Ramos (cell line): ENCODE results near the gene IGSF1.

Experiments used
- in situ Hi-C: fragments of 300-500 bp; cut with MboI; formaldehyde crosslinking; loops from one replicate; pipeline ENCODE4 v1.14.3; 2022; ENCODE audit warnings: low sequenced_read_pairs; ENCODE audit not compliant: unreplicated experiment

IGSF1 gene

GRCh38 chrX:131288738-131289511 is at the start of gene IGSF1:
TSS of gene IGSF1 (minus strand) at chrX:131289306. CDS start at chrX:131286674, 2,632 bp downstream.
- in situ Hi-C loops = no loop called here

GRCh38 chrX:131332331-131332730 is 43.2 kb upstream of the IGSF1 start:
- in situ Hi-C loops = no loop called here

DNA sequence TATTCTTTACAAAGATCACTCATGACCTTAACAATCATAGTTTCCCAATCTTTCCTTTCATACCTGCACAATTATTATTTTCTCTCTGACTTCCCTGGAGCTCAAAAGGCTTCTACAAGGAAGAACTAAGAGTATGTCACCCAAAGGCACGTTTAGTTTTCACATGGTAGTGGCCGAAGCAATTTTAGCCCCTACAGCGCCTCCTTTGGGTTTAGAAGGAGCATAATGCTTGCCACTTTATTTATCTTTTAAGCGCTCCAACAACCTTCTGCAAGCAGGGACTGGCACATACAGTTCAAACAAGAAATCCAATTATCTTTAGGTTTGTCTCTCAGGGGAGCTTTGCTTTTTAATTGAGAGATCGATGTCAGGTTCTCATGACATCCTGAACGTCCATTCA is 42.0 kb upstream of the IGSF1 start:
- in situ Hi-C loops = no loop called here

GRCh38 chrX:131330735-131331134 is 41.6 kb upstream of the IGSF1 start:
- in situ Hi-C loops = no loop called here

DNA sequence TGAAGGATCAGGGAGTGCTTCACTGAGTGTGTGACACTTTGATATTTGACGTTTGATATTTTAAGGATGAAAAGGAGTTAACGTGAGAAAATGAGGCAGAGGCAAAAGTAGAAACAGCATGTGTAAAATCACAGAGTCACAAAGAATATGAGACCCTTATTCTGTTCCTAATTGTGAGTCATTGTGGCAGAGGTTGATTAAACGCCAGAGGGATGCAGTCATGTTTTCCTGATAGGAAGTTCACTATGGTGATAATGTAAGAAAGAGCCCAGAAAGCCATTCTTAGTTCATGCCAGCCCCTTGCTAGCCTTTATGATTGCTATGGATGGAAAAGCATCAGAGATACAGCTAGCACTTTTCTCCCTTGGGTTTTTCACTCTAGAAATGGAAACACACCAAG is 33.5 kb upstream of the IGSF1 start:
- in situ Hi-C loops = no loop called here

GRCh38 chrX:131317326-131317725 is 28.2 kb upstream of the IGSF1 start:
- in situ Hi-C loops = no loop called here

DNA sequence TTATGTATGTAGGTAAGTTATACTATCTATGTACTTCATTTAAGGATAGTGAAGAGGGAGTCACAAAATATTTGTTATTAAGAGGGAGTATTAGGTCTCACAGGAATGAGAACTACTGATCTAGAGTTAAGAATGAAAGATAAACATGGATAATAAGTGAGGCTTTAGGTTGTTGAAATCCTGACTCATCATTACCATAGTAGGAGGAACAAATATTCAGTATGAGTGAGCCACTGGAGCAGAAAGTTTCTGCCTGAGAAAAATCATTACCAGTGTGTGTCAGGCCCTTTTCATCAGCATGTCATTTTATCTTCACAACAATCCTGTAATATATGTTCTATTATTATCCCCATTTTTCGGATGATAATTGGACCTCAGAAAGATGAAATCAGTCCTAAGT is 27.2 kb upstream of the IGSF1 start:
- in situ Hi-C loops = no loop called here

- in situ Hi-C loops = no loop called here
Measured at GRCh38 chrX:131308980-131309379, 19.9 kb upstream of the IGSF1 start.

GRCh38 chrX:131306601-131307000 is 17.5 kb upstream of the IGSF1 start:
- in situ Hi-C loops = no loop called here

DNA sequence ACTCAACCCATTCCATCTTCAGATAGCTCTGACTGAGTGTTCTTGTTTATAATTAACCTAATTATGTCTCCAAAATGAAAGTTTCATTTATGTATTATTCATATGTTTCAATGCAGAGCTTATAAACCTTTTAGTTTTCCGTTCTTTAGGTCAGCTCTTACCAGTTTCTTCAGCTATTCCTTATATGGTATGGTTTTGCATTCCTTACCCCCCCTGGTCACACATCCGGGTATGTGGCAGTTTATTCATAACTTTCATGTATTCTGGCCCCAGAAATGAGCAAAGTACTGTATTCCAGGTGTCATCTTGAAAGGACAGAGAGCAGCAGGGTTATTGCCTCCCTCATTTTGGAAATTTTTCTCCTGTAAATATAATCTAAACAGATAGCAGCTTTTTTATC is 16.8 kb upstream of the IGSF1 start:
- in situ Hi-C loops = no loop called here

- in situ Hi-C loops = no loop called here
Measured at GRCh38 chrX:131302701-131303100, 13.6 kb upstream of the IGSF1 start.

- in situ Hi-C loops = no loop called here
Measured at GRCh38 chrX:131301155-131301554, 12.0 kb upstream of the IGSF1 start.

DNA sequence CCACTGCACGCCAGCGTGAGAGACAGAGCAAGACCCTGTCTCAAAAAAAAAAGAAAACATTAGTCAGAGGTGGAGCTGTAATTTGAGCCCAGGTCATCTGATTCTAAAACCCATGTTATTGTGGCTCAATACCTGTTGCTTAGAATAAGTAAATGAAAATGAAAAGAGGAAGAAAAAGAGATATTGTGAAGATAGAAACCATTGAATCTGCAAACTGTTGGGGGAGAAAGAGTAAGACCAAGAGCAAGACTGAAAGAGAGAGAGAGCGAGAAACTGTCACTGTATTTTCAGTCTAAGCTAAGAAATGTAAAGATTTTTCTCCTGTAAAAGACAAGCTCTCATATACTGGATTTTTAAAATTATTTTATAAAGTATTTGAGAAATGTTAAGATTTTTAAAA is 9.7 kb upstream of the IGSF1 start:
- in situ Hi-C loops = no loop called here

- in situ Hi-C loops = no loop called here
Measured at GRCh38 chrX:131298036-131298435, 8.9 kb upstream of the IGSF1 start.

GRCh38 chrX:131289527-131289926 is 421 bp upstream of the IGSF1 start:
- in situ Hi-C loops = no loop called here

DNA sequence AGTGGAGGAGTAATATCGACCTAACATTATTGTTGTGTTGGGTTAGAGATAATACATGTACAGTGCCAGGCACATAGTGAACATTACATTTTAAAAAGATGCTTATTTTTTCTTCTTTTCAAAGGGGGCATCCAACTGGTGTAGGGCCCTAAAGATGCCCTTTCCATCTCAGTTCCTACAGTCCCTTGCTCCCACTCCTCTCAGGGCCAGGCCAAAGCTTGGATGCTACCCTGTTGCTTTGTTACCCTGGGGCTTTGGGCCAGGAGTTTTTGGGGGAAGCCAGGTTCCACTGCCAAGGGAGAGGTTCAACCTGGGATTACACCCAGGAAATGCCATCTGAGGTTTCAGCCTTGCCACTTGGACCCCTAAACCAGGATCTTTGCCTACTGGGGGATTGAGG is 918 bp downstream of the IGSF1 start:
- in situ Hi-C loops = no loop called here

DNA sequence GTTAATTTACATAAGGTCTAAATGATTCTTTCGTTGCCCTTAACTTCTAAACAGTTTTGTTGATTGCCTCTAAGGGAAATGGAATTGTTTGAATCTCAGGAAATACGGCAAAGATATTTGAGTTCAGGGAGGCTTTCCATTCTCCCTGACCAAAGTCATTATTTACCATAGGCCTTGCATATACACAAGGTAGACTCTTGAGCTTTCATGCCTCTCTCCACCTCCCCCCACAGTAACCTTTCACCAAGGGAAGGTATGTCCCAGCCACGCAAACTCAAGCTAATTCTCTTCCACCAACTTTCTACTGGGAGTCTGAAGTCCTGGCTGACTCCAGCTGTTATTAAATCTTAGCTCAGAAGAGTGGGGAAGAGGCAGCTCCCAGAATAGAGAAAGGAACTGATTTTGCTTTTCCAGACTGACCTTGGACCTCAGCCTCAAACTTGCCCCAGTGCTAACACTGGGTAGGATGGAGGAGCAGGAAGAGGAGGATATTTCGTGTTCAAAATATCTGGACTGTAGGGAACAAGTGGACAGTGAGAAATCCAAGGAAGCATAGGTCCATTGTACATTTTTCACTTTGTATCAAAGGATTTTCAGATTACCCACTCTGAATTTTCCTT is 1.4 kb downstream of the IGSF1 start:
- in situ Hi-C loops = no loop called here

GRCh38 chrX:131279617-131280016 is 9.5 kb downstream of the IGSF1 start:
- in situ Hi-C loops = no loop called here

DNA sequence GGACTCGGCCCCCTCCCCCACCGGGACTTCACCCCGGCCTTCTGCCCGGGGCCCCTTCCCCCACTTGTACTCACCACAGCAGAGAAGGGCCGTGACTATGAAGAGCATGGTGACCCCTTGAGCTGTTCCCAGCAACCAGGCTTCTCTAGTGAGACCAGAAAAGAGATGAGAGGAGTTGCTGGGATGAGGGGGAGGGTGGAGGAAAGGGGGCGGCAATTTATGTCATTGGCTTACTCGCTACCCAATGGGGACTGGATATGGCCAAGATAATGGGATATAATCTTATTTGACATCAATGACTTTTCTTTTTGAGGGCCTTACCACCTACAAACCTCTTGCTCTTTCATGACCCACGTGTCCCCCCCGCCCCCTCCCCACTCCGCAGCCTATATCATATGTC is 9.9 kb downstream of the IGSF1 start:
- in situ Hi-C loops = no loop called here

GRCh38 chrX:131277543-131278136 is 11.5 kb downstream of the IGSF1 start:
- in situ Hi-C loops = no loop called here

DNA sequence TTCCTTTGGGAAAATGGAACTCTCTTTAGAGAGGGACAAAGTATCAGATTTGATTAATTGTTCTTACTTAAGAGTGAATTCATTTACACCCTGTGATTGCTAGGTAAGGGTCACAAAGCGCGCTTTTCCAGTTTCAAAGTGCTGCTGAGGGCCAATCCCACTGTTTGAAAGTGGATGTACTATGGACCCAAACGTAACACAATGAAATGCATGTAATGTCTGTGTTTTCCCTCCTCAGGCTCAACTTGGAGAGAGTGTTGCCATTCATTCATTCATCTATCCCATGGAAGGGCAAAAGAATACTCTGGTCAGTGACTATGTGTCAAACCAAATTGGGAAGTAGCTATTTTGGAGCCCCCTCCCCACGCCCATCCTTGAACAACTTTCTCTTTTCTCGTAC is 16.1 kb downstream of the IGSF1 start:
- in situ Hi-C loops = no loop called here

GRCh38 chrX:131271826-131272225 is 17.3 kb downstream of the IGSF1 start:
- in situ Hi-C loops = no loop called here
